A549 (cell line): ENCODE results near the gene THY1.

Source experiments
- CBX2 ChIP-seq: fragments of 200-600 bp; sonication (generic); IDR thresholded peaks from 2 replicates; pipeline ENCODE4 v1.6.1; 2016; ENCODE audit warnings: low read depth, mild to moderate bottlenecking, borderline replicate concordance
- NFE2L2 ChIP-seq: fragments of 150-350 bp; conservative IDR thresholded peaks from 2 replicates; pipeline ENCODE4 v1.6.1; 2014; ENCODE audit warnings: low read length
- SMC3 ChIP-seq: fragments of >200 bp; sonication (Bioruptor Twin); formaldehyde crosslinking; IDR thresholded peaks from 3 replicates; pipeline ENCODE4 v1.6.1; 2018; ENCODE audit warnings: inconsistent platforms
- TF ChIP-seq, protein P1 (sequence below): fragments of >200 bp; sonication (Bioruptor Twin); formaldehyde crosslinking; IDR thresholded peaks from 3 replicates; pipeline ENCODE4 v1.5.1; 2016
- TF ChIP-seq, protein P2 (sequence below): fragments of 200-600 bp; sonication (generic); IDR thresholded peaks from 2 replicates; pipeline ENCODE4 v1.6.1; 2016; ENCODE audit warnings: antibody characterized with exemption, mild to moderate bottlenecking, moderate library complexity

DNA sequence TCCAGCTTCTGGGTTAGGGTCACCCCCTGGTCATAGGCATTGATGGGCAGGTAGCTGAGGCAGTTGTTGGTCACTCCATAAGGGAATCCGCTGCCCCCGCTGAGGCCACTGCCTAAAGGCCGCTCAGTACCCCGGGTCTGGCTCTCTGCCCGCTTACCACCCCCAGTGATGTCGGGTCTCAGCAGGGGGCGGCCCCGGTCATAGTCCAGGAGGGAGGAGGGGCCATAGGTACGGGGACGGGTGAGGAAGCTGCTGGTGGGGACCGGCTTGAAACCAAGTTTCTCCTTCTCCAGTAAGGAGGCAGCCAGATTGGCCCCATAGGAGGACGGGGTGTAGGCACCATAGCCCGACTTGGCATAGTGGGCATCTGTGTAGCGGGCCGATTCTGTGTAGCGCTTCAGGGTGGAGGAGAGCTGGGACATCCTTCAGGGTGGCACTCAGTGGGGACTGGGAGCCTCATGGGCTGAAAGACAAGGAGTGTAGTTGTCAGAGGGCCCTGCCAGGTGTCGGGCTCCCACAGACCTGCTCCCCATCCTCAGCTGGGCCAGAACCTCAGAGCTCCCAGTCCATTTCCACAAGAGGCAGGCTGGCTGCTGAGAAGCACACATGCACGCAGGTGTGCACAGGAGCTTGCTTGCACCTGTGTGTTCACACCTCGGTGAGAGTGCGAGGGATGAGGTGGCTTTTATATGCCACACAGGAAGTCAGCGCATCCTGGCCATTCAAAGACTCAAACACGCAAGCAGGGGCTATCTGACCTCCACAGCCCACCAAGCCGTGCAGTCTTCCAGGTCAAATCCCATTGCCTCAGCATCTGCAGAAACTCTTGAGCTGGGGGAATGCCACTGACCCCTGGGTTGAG is 49.7 kb downstream of the THY1 start:
- TF ChIP-seq, protein P1, sequence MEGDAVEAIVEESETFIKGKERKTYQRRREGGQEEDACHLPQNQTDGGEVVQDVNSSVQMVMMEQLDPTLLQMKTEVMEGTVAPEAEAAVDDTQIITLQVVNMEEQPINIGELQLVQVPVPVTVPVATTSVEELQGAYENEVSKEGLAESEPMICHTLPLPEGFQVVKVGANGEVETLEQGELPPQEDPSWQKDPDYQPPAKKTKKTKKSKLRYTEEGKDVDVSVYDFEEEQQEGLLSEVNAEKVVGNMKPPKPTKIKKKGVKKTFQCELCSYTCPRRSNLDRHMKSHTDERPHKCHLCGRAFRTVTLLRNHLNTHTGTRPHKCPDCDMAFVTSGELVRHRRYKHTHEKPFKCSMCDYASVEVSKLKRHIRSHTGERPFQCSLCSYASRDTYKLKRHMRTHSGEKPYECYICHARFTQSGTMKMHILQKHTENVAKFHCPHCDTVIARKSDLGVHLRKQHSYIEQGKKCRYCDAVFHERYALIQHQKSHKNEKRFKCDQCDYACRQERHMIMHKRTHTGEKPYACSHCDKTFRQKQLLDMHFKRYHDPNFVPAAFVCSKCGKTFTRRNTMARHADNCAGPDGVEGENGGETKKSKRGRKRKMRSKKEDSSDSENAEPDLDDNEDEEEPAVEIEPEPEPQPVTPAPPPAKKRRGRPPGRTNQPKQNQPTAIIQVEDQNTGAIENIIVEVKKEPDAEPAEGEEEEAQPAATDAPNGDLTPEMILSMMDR, result no peak
- TF ChIP-seq SMC3 (no peak), NFE2L2 (no peak), CBX2 (no peak)
- TF ChIP-seq, protein P2, sequence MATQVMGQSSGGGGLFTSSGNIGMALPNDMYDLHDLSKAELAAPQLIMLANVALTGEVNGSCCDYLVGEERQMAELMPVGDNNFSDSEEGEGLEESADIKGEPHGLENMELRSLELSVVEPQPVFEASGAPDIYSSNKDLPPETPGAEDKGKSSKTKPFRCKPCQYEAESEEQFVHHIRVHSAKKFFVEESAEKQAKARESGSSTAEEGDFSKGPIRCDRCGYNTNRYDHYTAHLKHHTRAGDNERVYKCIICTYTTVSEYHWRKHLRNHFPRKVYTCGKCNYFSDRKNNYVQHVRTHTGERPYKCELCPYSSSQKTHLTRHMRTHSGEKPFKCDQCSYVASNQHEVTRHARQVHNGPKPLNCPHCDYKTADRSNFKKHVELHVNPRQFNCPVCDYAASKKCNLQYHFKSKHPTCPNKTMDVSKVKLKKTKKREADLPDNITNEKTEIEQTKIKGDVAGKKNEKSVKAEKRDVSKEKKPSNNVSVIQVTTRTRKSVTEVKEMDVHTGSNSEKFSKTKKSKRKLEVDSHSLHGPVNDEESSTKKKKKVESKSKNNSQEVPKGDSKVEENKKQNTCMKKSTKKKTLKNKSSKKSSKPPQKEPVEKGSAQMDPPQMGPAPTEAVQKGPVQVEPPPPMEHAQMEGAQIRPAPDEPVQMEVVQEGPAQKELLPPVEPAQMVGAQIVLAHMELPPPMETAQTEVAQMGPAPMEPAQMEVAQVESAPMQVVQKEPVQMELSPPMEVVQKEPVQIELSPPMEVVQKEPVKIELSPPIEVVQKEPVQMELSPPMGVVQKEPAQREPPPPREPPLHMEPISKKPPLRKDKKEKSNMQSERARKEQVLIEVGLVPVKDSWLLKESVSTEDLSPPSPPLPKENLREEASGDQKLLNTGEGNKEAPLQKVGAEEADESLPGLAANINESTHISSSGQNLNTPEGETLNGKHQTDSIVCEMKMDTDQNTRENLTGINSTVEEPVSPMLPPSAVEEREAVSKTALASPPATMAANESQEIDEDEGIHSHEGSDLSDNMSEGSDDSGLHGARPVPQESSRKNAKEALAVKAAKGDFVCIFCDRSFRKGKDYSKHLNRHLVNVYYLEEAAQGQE, result no peak
